Daoy (cell line): ENCODE results near the gene CMTM7. TPM values are rescaled to one million over a fixed set of nuclear protein-coding genes. Genes with fewer than 3 reads are reported as not detected.

Experiments used
- DNase-seq: peaks from one replicate; pipeline ENCODE4 v3.0.0-alpha.2; 2015; ENCODE audit warnings: low read depth
- total RNA-seq: library from RNA; depleted of rRNA; stranded (reverse); fragments of >200 nt; shearing (Covaris generic); gene quantifications from 2 replicates; pipeline ENCODE4 v1.2.3, GENCODE V29; 2014

CMTM7 gene
- total RNA-seq, 1 experiment from 2014 or later = 12.4 TPM

DNA sequence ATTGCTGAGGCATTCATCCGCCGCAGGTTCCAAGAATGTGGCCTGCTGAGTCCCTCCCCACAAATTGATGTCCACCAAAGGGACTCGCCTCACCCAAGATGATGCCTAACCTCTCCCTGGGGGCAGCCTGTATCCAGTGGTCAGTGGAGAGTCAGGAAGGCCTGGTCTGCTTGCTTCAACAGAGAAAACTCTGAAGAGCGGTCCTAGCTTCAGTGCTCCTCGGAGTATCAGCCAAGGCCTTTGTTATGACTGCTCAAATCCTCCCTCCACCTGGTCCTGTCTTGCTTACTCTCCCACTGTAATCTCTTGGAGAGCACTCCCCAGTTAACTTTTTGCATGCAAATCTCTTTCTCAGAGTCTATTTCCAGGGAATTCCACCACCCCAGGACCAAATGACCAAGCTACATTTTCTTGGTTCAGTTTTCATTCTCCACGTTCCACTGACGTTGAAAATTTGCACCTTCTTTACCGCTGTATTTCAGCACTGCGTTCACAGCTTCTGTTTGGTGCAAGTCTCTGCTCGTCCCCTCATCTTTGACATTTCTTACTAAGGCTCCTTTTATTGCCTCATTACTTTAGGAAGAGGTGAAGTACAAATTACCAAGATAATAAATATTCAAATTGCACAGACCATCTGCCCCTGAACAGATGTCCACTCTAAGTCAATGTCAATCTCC is 22.3 kb downstream of the CMTM7 start:
- DNase-seq = no peak

DNA sequence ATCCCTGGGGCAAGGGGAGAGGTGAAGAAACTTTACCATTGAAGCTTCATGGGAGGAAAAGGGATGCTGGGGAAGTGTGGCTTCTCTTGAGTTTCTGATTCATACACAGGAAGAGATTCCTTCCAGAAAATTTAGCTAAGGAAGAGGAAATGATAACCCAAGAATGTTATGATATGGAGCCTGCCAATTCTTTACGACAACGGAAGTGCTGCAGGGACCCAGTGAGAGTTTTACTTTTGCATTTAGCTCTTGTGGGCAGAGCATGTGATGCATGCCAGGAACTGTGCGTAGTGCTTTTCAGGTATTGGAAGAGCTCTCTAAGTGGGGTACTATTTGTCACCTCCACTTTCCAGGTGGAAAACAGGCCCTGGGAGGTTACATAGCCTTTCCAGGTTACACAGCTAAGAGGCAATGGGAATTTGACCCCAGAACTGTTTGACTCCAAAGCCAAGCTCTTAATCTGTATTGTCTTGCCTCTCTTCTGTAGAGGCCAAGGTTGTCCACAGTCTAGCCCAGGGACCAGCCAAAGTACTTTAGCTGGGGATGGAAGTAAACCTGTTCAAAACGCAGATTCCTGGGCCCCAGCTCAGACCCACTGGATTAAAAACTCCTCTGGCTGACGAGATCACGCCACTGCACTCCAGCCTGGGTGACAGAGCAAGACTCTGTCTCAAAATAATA is 23.0 kb downstream of the CMTM7 start:
- DNase-seq = peak; percentile 58

GRCh38 chr3:32419742-32420125 is 28.1 kb downstream of the CMTM7 start:
- DNase-seq = no peak

DNA sequence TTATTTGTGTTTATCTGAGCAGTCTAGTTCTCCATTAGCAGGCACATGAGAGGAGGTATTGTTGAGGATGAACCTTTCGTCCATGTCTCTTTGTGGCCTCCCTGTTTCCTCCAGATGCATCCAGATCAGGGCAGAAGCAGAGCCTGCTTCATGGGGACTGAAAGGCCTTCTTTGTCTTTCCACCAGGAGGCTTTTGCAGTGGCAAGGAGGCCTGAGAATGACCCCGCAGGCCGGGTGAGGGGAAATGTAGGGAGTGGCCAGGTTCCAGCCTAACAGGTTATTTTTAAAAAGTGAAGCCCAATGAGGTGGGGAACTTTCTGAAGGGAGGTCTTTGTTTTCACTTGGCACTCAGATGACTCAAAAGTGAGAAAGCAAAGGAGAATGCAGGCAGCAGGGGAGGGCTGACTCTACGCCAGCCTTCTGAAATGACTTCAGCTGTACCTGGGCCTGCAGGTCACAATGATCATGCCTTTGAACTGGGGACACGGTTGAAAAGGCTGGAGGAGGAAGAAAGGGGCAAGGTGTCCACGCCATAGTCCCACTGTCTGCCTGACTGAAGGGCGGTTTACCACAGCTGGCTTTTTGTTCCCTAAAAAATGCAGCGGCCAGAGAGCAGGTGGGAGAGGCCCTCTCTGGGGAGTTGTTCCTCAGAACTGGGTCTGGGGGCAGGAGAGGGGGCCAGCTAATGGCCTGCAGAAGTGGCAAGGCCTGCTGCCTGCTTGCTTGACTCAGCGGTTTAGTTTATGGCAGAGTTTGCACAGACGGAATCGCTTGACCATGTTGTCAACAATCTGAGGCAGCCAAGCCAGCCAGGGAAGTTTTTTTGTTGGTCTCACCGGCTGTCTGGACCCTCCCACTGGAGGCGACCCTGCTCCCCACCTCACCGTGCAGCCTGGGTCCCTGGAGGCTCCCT is 28.7 kb downstream of the CMTM7 start:
- DNase-seq = peak; percentile 82

DNA sequence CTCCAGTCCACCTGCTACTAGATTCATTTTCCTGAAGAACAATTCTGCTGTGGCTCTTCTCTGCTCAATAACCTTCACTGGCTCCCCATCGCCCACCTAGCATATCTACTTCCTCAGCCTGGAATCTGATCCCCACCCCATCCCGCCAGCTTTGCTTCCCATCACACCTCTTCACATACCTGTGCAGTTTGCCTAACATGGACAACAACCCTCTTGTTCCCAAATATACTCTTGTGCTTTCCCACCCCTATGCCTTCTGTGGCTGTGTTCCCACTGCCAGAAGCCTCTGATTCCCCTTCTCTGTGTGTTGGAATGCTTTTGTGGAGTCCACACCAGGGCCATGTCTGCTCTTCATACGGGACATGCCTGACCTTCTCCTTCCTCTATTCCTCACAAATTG is 29.5 kb downstream of the CMTM7 start:
- no peak for DNase-seq

- DNase-seq = peak; percentile 92
Measured at GRCh38 chr3:32421991-32422859, 30.6 kb downstream of the CMTM7 start.

- no peak for DNase-seq
Measured at GRCh38 chr3:32422943-32423342, 31.3 kb downstream of the CMTM7 start.

DNA sequence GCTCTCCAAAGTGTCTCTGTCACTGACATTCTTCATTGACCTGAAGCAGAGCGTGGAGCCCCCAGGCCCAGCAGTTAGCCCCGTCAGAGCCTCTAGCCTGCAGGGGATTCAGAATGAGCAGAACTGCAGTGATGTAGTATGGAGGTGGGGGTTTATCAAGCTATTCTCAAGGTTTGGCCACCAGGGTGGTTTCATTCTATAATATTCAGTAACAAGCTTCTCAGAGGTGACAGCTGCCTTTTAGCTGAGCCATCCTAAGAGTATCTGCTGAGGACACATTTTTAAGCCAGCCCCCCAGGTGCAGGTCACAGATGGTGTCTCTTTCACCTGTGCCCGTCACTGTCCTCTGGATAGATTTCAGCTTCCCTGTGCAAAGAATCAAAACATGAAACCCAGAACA is 31.9 kb downstream of the CMTM7 start:
- DNase-seq = no peak

- no peak for DNase-seq
Measured at GRCh38 chr3:32423956-32424557, 32.4 kb downstream of the CMTM7 start.

DNA sequence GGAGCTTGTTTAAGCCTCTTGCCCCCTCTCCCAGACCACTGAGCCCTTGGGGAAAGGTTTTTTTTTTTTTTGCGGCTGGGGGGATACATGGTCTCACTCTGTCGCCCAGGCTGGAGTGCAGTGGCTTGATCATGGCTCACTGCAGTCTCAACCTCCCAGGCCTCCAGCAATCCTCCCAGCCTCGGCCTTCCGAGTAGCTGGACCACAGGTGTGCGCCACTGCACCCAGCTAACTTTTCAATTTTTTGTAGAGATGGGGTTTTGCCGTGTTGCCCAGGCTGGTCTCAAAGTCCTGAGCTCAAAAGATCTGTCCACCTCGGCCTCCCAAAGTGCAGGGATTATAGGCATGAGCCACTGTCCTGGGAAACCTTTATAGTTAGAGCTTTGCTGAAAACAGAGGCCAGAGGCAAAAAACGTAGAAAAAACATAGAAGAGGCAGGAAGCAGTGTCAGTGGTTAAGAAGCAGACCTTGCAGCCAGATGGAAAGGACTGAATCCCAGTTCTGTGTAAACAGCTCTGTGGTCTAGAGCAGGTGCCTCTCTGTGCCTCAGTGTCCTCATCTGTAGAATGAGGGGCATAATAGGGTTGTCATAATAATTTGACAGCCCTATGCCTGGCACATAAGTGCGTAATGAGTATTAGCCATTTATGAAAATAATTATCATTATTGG is 33.1 kb downstream of the CMTM7 start:
- DNase-seq = no peak

DNA sequence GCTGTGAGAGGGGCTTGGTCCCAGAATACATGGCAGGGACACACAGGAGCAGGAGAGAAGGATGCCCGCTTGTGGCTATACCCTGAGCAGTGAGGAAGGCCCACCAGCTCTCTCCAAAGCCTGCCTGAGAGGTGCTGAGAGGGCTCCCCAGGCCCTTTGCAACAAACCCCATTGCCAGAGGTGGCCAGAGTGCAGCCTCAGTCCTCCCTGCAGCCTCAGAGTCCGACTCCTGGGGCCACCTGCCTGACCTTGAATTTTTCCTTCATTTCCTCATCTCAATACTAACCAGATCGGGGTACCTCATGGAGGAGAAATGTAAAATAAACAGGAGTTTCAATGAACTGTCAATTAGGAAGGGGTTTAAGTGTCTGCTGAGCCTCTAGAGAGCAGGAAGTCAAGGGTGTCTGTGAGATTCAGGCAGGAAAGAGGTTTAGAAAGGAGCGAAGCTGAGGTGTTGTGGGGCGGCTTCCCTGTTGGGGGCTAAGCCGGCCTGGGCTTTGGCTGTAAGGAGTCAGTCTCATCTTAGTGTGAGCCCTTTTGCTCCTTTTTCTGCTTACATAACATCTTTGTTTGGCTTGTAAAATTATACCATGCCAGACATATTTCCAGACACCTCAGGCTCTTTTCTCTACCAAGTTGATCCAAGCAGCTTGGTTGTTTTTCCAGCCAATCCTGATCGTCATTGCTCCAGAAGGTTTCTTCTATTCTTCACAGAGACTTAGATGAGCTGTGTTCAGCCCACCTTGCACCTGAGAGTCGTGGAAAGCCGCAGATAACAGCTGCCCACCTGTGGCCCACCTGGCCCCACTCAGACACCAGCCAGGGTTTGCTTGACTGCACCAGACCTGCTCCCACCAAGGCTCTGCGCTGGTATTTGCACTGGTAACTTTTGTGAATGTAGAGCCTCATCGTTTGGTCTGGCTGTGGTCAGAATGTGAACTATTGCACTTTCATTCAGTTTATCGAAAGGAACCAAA is 36.7 kb downstream of the CMTM7 start:
- DNase-seq = no peak

DNA sequence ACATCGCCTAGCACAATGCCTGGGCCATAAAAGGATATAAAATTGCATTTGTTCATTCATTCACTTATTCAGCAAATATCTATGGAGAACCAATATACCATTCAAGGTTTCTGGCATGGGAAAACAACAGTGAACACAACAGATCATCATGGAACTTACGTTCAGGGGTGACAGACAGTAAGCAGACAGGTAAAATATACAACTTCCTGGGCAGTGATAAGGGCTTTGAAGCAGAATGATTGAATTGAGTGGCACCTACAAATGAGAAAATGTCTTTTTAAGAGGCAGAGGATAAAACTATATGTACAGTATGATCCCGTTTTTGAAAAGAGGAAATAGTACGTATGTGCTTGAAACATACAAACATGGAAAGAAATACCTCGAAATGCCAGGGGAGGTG is 39.2 kb downstream of the CMTM7 start:
- DNase-seq = no peak

DNA sequence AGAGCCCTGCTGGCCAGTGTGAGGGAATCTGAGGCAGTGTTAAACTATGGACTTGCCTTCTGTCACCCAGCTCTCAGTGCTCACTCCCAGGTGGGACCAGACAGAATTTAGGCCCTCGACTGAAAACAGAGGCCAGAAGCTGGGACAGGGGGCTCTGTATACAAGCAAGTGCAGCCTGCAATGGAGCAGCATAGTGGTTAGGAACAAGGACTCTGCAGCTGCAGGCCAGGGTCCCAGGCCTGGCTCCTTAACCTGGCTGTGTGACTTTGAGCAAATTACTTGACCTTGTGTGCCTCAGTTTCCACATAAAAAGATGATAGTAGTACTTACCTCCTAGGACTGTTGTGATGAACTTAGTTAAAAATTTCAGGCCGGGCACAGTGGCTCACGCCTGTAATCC is 39.8 kb downstream of the CMTM7 start:
- DNase-seq = no peak

- DNase-seq = no peak
Measured at GRCh38 chr3:32432045-32432710, 40.5 kb downstream of the CMTM7 start.

DNA sequence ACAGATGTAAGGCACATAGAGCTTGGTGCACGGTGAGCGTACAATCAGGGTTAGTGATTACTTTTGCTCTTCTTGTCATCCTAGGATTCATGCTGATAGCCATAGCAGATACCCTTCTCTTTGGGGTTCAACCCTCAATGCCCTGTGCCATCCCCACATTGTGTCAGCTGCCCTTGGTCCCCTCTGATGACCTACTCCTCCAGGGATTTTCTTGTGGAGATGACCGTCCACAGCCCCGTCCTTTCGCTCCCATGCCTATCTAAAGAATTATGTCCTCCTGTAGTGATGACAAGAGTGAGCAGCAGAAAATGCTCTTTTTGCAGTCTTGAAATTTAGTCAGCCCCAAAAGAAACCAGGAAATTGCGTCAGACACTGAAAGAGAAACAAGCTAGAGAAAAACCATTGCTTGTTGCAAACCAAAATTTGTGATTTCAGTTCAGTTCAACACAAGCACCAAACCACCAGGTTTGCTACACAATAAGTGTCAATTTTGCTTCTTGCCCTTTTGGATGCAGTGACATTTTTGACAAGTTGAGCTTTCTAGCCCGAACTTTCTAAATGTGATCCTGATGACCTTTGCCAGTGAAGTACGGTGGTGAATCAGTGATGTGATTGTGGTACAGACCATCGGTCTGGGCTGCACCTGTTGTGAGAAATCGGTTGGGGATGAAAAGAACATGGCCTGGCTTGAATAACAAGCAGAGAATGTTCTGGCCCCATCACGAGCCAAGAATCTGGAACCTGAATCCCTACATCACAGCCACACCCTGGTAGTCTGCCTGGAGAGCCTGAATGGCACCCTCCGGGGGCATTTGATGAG is 41.3 kb downstream of the CMTM7 start:
- no peak for DNase-seq

DNA sequence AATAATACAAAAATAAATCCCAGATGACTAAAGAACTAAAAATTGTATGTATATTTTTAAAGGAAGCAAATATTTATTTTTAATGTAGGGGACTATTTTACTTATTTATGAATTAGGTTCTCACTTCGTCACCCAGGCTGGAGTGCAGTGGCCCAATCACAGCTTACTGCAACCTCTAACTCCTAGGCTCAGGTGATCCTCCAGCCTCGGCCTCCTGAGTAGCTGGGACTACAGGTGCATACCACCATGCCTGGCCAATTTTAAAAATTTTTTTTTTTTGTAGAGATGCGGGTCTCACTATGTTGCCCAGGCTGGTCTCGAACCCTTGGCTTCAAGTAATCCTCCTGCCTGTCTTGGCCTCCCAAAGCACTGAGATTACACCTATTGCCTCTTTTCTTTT is 42.6 kb downstream of the CMTM7 start:
- no peak for DNase-seq

DNA sequence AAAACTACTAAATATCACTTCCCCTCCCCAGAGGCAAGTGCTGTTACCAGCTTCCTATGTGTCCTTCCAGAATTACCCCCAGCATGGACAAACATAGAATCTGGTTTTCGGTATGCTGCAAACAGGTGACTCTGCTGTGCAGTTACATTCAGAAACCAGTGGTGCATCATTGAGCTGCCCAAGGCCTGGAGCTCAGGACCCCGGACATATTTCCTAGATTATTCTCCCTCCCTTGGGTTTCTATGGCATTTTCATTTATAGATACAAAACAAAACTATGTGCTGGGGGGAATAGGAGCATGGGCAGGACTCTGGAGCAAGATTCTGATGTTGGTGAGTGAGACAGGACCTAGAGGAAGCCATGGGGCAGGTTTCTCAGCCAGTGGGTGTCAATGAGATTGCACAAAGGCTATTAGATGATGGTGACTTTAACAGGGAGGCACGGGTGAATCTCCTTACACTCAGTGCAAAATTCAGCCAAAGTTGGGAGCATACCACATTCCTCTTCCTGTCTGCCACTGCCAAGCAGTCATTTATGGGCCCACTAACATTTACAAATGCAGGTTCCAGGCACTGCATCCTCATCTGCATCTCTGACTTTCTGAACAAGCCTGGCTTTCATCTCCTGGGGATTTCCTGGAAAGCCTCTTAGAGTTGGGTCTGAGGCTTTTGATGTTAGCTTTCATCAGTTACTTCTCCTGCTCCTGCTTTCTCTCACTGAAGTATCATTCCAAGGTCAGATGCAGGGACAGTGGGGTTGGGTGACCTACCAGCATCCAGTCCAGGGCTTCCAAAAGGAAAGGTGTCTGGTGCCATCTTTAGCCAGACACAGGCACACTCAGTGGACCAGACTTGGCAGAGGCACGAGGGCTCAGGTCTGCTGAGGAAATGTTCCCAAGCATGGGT is 44.5 kb downstream of the CMTM7 start:
- no peak for DNase-seq
